ENCODE results near the gene CKAP4. TPM values are rescaled to one million over a fixed set of nuclear protein-coding genes. Genes with fewer than 3 reads are reported as not detected.
A peak's percentile ranks its signal among the peaks of the same experiment; 100 is the strongest.

The CKAP4 gene
- total and polyA plus RNA-seq, 5 donors = 24.8 to 53.7 (median 39.4) TPM

DNA sequence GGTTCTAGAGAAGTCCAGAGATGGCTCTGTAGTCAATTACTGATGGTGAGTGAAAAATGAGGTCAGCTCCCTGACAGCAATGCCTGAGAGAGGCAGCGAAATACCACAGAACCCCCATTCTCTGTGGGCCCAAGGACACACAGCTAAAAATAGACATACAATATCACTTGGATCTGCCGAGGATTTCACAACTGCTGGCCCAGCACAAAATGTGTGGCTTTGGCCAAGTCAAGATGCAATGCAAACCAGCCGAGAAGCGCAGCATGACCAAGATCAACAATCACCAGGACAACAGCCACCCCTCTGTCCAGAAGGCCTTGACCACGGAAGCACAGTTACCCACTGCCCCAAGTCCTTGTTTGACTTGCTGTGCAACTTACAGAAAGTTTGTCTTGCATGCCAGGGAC, 52.2 kb downstream of the CKAP4 start:
- intact Hi-C loops (cut with DNase I) = loop anchor here in 1 of 4 donors (10.0 kb wide), 1 partner anchor 781 kb away; no protein-coding TSS in a partner anchor
- DNase-seq = peak; percentile 68 to 84 (median 75)
- Histone ChIP-seq H3K27ac (ENCODE audit: low read length) (peak overlapping the region; percentile 15), H3K9me3 (ENCODE audit: control insufficient read depth, low read length) (no peaks in the 10 kb centered on the region), H3K27me3 (ENCODE audit: control insufficient read depth, insufficient read depth) (no peaks in the 10 kb centered on the region), H3K4me3 (ENCODE audit: low read length) (no peak overlapping the region), H3K4me1 (ENCODE audit: control insufficient read depth, insufficient read depth, low read length) (peaks cover 5% of the 10 kb centered on the region)
- WGBS = 35% methylated on average over 5 of the region's 5 CpGs
- peak; percentile 78 to 86 for ATAC-seq

DNA sequence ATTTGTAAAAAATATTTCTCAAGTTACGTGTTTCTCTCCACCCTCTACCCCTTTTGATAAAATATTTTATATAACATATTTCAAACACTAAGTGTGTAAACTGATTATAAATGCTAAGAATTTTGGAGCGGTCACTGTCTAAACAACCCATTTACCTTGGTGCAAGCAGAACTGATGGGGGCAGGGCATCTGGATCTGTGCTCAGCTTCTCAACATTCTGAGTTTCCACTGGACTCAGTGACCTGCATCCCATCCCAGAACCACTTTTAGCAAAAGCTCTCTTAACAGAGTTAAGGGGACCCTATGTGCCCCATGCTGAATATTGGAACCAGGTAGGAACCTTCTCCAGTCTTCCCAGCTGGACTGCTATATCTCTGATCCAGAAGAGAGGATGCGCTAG, 53.5 kb downstream of the CKAP4 start:
- no peaks in the 10 kb centered on the region for H3K9me3 ChIP-seq (ENCODE audit: control insufficient read depth, low read length)
- WGBS = 98% methylated on average over 3 of the region's 3 CpGs
- peaks cover 5% of the 10 kb centered on the region for H3K4me1 ChIP-seq (ENCODE audit: control insufficient read depth, insufficient read depth, low read length)
- DNase-seq (no peak), ATAC-seq (no peak)
- intact Hi-C loops (cut with DNase I) = loop anchor here in 1 of 4 donors (10.0 kb wide), 1 partner anchor 780 kb away; no protein-coding TSS in a partner anchor
- no peak overlapping the region for H3K27ac ChIP-seq (ENCODE audit: low read length)
- no peaks in the 10 kb centered on the region for H3K27me3 ChIP-seq (ENCODE audit: control insufficient read depth, insufficient read depth)
- no peak overlapping the region for H3K4me3 ChIP-seq (ENCODE audit: low read length)

DNA sequence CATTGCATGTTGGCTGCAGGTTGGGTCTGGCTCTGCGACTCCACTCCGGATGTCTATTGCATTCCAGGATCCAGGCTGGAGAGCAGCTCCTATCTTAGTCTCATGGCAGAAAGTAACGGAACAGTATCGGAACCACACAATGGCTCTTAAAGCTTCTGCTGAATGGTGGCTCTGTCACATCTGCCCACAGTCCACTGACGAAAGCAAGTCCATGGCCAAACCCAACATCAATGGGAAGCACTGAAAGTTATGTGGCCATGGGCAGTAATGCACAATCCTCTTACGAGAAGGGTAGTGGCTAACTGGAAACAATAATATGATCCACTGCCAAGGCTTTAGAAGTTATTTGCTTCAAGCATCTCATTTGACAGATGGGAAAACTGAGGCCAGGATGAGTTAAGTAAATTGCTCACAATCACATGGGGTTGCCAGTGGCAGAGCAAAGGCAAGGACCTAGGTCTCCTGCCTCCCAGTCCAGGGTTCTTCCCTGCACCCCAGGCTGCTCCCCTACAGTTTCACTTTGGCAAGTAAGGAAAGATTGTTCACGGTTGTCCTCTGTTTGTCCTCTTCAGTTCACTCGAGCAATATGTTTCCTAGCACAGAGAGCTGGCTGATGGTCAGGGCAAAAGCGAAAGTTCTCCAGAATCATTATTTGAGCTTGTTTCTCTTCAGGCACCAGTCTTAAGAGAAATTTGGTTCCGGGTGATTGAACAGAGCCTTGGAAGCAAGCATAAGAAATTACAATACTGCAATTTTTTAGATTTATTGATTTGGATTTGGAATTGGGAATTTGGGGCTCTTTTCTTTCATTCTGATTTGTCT, 54.2 kb downstream of the CKAP4 start:
- Histone ChIP-seq H3K9me3 (ENCODE audit: control insufficient read depth, low read length) (no peaks in the 10 kb centered on the region), H3K27ac (ENCODE audit: low read length) (no peak overlapping the region), H3K4me1 (ENCODE audit: control insufficient read depth, insufficient read depth, low read length) (peaks cover 5% of the 10 kb centered on the region), H3K27me3 (ENCODE audit: control insufficient read depth, insufficient read depth) (no peaks in the 10 kb centered on the region), H3K4me3 (ENCODE audit: low read length) (no peak overlapping the region)
- ATAC-seq = no peak
- no peak for DNase-seq
- 72% methylated on average over 10 of the region's 10 CpGs for WGBS
- intact Hi-C loops (cut with DNase I) = loop anchor here in 1 of 4 donors (10.0 kb wide), 1 partner anchor 779 kb away; no protein-coding TSS in a partner anchor

DNA sequence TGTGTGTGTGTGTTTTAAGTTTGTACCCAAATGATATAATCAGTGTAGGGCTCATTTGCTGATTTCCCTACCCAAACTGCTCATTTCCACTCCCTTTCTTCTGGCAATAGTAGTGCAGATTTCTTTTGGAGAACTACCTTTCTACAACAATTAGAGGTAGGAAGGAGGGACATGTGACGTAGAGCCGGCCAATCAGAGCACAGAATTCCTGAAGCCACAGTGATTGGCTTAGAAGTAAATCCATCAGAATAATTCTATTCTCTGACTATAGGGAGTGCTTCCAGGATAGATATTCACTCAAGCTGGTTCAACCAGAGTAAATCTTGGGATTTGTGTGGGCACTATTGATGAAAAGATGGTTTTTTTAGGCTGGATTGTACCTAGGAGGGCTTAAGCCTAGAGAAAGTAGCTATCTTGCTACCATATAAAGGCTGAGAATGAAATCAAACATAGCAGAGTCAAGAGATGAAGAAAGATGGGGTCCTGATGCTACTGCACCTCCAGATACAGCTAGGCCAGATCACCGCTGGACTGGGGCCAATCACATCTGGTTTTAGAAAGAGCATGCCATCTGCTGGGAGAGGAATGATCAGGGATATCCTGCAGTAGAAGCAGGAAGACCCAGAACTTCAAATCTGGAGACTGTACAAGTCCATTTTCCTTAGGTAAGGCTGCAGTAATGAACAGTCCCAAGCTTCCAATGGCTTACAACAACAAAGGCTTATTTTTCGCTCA, 55.0 kb downstream of the CKAP4 start:
- H3K27me3 ChIP-seq (ENCODE audit: control insufficient read depth, insufficient read depth) = no peaks in the 10 kb centered on the region
- ATAC-seq (no peak), DNase-seq (no peak)
- H3K4me1 ChIP-seq (ENCODE audit: control insufficient read depth, insufficient read depth, low read length) = peaks cover 5% of the 10 kb centered on the region
- H3K9me3 ChIP-seq (ENCODE audit: control insufficient read depth, low read length) = no peaks in the 10 kb centered on the region
- no peak overlapping the region for H3K27ac ChIP-seq (ENCODE audit: low read length)
- intact Hi-C loops (cut with DNase I) = loop anchor here in 1 of 4 donors (10.0 kb wide), 1 partner anchor 778 kb away; no protein-coding TSS in a partner anchor
- WGBS = 92% methylated on average over 4 of the region's 4 CpGs
- no peak overlapping the region for H3K4me3 ChIP-seq (ENCODE audit: low read length)

DNA sequence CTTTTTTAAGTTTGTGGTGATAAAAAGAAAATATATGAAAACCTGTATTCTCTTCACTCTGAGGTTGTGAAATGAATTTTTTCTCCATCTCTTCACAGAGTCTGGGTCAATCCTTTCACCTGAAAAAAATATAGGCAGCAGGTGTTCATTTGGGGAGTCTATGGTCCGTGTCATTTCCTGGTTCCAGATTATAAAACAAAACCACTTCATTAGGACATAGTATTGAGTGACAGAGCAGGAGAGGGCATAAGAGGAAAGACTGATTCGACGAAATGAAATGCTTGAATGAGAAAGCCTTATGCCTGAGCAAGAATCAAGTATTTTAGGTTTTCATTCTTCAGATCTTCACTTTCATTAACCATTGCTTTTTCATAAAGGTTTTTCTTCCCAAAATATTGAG, 57.2 kb downstream of the CKAP4 start:
- no peak overlapping the region for H3K4me3 ChIP-seq (ENCODE audit: low read length)
- WGBS = 90% methylated on average over 3 of the region's 3 CpGs
- peaks cover 2% of the 10 kb centered on the region for H3K4me1 ChIP-seq (ENCODE audit: control insufficient read depth, insufficient read depth, low read length)
- intact Hi-C loops (cut with DNase I) = loop anchor here in 1 of 4 donors (10.0 kb wide), 1 partner anchor 776 kb away; no protein-coding TSS in a partner anchor
- no peak overlapping the region for H3K27ac ChIP-seq (ENCODE audit: low read length)
- H3K9me3 ChIP-seq (ENCODE audit: control insufficient read depth, low read length) = no peaks in the 10 kb centered on the region
- DNase-seq (no peak), ATAC-seq (no peak)
- H3K27me3 ChIP-seq (ENCODE audit: control insufficient read depth, insufficient read depth) = no peaks in the 10 kb centered on the region

DNA sequence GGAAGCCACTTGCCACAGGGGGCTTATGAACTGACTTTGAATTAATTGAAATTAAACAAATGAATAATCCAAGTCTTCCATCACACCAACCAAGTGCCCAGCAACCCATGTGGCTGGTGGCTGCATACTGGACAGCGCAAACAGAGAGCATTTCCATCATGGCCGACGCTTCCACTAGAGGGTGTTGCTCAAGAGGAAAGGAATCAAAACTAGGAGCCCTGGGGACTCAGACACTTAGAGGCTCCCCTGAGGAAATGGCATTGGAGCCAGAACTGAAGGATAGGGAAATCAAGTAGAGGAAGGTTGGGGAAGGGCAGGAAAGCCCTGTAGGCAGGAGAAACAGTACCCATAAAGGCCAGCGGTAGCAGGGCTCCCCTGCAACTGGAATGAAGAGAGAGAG, 58.5 kb downstream of the CKAP4 start:
- WGBS = 88% methylated on average over 4 of the region's 4 CpGs
- Histone ChIP-seq H3K27ac (ENCODE audit: low read length) (no peak overlapping the region), H3K4me3 (ENCODE audit: low read length) (no peak overlapping the region), H3K9me3 (ENCODE audit: control insufficient read depth, low read length) (no peaks in the 10 kb centered on the region), H3K4me1 (ENCODE audit: control insufficient read depth, insufficient read depth, low read length) (no peaks in the 10 kb centered on the region), H3K27me3 (ENCODE audit: control insufficient read depth, insufficient read depth) (no peaks in the 10 kb centered on the region)
- intact Hi-C loops (cut with DNase I) = no loop called here
- peak in 1 of 2 donors; percentile 13 for ATAC-seq
- no peak for DNase-seq

DNA sequence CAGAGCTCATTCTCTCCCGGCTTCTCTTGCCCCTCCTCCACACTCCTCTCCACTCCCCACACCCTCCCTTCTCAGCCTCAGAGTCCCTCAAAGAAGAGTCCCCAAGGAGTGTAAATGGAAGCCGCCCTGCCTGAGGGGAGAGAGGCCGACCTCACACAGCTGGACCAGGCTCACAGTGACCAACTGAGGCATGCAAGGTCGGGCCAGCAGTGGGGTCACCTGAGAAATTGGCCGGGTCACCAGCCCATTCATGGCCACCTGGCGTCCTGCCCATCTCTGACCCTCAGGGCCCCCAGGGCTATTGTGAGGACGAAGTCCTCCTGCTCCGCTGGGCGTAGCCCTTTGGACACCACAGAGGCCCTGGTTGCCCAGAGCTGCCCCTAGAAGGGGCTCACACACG, 59.6 kb downstream of the CKAP4 start:
- intact Hi-C loops (cut with DNase I) = no loop called here
- ATAC-seq = peak in 1 of 2 donors; percentile 26
- H3K4me3 ChIP-seq (ENCODE audit: low read length) = no peak overlapping the region
- no peaks in the 10 kb centered on the region for H3K9me3 ChIP-seq (ENCODE audit: control insufficient read depth, low read length)
- 65% methylated on average over 10 of the region's 10 CpGs for WGBS
- no peaks in the 10 kb centered on the region for H3K4me1 ChIP-seq (ENCODE audit: control insufficient read depth, insufficient read depth, low read length)
- H3K27ac ChIP-seq (ENCODE audit: low read length) = no peak overlapping the region
- H3K27me3 ChIP-seq (ENCODE audit: control insufficient read depth, insufficient read depth) = no peaks in the 10 kb centered on the region
- no peak for DNase-seq

Other genes with a start within 250 kb of the CKAP4 start
- gene NUAK1, start 109.1 kb downstream of the CKAP4 start, total RNA-seq = 10 to 100 TPM; 20.1 to 30.2 (median 23.7) TPM
- 10.0 TPM for gene NUAK1, start 109.1 kb downstream of the CKAP4 start, polyA plus RNA-seq
- 10 to 100 TPM; 54.0 to 64.5 (median 61.9) TPM for gene TCP11L2, start 54.7 kb upstream of the CKAP4 start, total RNA-seq
- 14.2 TPM for gene TCP11L2, start 54.7 kb upstream of the CKAP4 start, polyA plus RNA-seq
- 1 to 10 TPM; 7.1 to 8.6 (median 7.9) TPM for gene POLR3B, start 109.7 kb upstream of the CKAP4 start, total RNA-seq
- gene POLR3B, start 109.7 kb upstream of the CKAP4 start, polyA plus RNA-seq = 3.4 TPM